ENCODE results near the gene LBR. TPM values are rescaled to one million over a fixed set of nuclear protein-coding genes. Genes with fewer than 3 reads are reported as not detected.

LBR gene
- polyA plus RNA-seq, 1 experiment = 16.7 TPM

DNA sequence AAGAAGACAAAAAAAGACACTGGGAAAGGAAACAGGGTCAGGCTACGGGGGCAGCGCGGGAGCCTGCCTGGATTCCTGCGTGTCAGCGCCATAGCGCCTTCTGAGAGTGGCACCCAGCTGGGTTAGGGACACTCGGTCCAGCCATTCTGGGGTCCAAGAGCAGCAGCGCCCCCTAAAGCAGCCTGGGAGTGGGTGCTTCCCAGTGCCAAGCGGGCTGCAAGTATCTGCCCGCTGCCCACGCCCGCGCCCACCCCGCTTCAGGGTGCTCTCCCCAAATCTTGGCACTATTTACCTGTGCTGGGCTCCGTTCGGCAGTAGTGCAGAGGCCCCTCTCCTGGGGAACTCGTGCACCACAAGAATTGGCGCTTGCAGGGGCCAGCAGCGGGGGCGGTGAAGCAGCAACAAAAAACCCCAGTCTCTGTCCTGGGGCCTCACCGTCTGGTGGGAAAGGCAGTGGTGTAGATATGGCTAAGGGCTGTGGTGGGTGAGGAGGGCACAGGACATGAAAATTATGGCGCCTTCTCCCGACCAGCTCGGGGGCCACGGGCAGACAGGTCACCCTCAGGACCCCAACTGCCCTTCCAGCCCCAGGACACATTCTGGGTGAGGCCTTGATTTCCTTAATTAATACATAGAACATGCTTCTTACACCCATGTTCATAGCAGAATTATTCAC is 24.1 kb upstream of the LBR start:
- no peak for DNase-seq (ENCODE audit: low read depth)
- ChIA-PET CTCF (no interaction called here), POLR2A (no interaction called here)
- TF ChIP-seq, protein P1, sequence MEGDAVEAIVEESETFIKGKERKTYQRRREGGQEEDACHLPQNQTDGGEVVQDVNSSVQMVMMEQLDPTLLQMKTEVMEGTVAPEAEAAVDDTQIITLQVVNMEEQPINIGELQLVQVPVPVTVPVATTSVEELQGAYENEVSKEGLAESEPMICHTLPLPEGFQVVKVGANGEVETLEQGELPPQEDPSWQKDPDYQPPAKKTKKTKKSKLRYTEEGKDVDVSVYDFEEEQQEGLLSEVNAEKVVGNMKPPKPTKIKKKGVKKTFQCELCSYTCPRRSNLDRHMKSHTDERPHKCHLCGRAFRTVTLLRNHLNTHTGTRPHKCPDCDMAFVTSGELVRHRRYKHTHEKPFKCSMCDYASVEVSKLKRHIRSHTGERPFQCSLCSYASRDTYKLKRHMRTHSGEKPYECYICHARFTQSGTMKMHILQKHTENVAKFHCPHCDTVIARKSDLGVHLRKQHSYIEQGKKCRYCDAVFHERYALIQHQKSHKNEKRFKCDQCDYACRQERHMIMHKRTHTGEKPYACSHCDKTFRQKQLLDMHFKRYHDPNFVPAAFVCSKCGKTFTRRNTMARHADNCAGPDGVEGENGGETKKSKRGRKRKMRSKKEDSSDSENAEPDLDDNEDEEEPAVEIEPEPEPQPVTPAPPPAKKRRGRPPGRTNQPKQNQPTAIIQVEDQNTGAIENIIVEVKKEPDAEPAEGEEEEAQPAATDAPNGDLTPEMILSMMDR (IDR thresholded peaks at IDR 0.05; ENCODE audit: insufficient read depth, low read depth, low read length) = no peak
- Histone ChIP-seq H3K4me3 (ENCODE audit: low read depth, low read length) (no peak overlapping the region), H3K36me3 (ENCODE audit: control insufficient read depth, insufficient read depth, low read length) (no peaks in the 10 kb centered on the region), H3K27me3 (ENCODE audit: control insufficient read depth, insufficient read depth, low read length) (peaks cover 2% of the 10 kb centered on the region; the same call in 1 of the 2 replicates)

- POLR2A ChIA-PET = no interaction called here
- peaks cover 2% of the 10 kb centered on the region for H3K27me3 ChIP-seq (ENCODE audit: control insufficient read depth, insufficient read depth, low read length)
- no peak for DNase-seq (ENCODE audit: low read depth)
- H3K4me3 ChIP-seq (ENCODE audit: low read depth, low read length) = no peak overlapping the region
- CTCF ChIA-PET = no interaction called here
- H3K36me3 ChIP-seq (ENCODE audit: control insufficient read depth, insufficient read depth, low read length) = no peaks in the 10 kb centered on the region
- TF ChIP-seq, protein P1 (IDR thresholded peaks at IDR 0.05; ENCODE audit: insufficient read depth, low read depth, low read length) = no peak
These were observed 23.5 kb upstream of the LBR start for GRCh38 chr1:225451340-225451739.

DNA sequence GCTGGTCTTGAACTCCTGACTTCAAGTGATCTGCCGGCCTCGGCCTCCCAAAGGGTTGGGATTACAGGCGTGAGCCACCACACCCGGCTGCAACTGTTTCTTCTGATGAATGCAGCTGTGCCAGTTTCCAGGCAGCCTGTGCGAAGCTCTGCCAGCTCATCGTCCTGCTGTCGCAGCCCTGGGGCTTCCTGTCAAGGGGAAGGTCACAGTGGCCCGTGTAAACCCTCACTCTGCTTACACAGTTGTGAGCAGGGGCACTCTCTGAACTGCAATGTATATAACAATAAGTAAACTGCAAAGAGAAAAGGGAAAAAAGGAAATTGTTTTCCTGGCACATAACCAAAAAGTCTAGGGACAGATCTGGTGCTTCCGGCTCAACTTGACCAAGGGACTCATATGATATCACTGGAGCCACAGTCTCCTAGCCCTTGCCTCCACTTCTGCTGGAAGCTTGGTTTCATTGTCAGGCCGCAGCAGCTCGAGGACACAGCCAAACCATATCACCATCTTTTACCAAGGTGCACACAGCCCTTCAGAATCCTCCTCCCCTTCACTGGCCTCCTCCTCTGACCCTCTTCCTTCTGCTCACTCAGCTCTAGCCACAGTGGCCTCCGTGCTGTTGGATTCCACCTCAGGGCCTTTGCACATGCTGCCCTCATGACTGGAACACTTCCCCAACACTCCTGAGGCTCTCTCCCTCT is 22.8 kb upstream of the LBR start:
- no peak for DNase-seq (ENCODE audit: low read depth)
- no peak overlapping the region for H3K4me3 ChIP-seq (ENCODE audit: low read depth, low read length)
- peaks cover 5% of the 10 kb centered on the region for H3K27me3 ChIP-seq (ENCODE audit: control insufficient read depth, insufficient read depth, low read length)
- ChIA-PET CTCF (interaction anchor here (1.2 kb wide), 1 partner anchor 10 kb away, joined by 3 read pairs; no protein-coding TSS in a partner anchor), POLR2A (no interaction called here)
- no peaks in the 10 kb centered on the region for H3K36me3 ChIP-seq (ENCODE audit: control insufficient read depth, insufficient read depth, low read length)
- TF ChIP-seq, protein P1 (IDR thresholded peaks at IDR 0.05; ENCODE audit: insufficient read depth, low read depth, low read length) = no peak

GRCh38 chr1:225449774-225450173 is 21.9 kb upstream of the LBR start:
- Histone ChIP-seq H3K36me3 (ENCODE audit: control insufficient read depth, insufficient read depth, low read length) (no peaks in the 10 kb centered on the region), H3K4me3 (ENCODE audit: low read depth, low read length) (no peak overlapping the region), H3K27me3 (ENCODE audit: control insufficient read depth, insufficient read depth, low read length) (peaks cover 5% of the 10 kb centered on the region)
- DNase-seq (ENCODE audit: low read depth) = no peak
- TF ChIP-seq, protein P1 (IDR thresholded peaks at IDR 0.05; ENCODE audit: insufficient read depth, low read depth, low read length) = no peak
- ChIA-PET CTCF (interaction anchor here (0.9 to 1.9 kb wide), 3 partner anchors 9 to 538 kb away, joined by 3 to 7 read pairs (median 4); no protein-coding TSS in a partner anchor), POLR2A (no interaction called here)

DNA sequence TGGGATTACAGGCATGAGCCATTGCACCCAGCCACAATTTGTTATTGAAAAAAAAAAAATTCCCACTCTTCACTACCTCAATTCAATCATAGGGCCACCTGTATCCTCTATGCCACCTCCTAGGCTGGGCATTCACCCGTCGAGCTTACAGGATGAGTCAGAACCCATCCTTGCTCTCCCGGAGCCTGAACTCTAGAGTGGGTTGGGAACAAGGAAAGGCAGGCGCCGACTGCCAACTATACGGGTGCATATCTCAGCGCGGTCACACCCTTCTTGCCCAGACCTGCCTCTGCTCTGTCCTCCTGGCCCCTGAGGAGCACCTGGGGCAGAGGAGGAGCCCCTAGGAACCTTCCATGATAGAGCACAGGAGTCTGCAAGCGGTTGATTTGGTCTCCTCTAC is 21.4 kb upstream of the LBR start:
- TF ChIP-seq, protein P1 (IDR thresholded peaks at IDR 0.05; ENCODE audit: insufficient read depth, low read depth, low read length) = no peak
- DNase-seq (ENCODE audit: low read depth) = no peak
- ChIA-PET CTCF (interaction anchor here (0.9 to 1.9 kb wide), 3 partner anchors 8 to 538 kb away, joined by 3 to 7 read pairs (median 4); no protein-coding TSS in a partner anchor), POLR2A (no interaction called here)
- Histone ChIP-seq H3K27me3 (ENCODE audit: control insufficient read depth, insufficient read depth, low read length) (peaks cover 5% of the 10 kb centered on the region), H3K36me3 (ENCODE audit: control insufficient read depth, insufficient read depth, low read length) (no peaks in the 10 kb centered on the region), H3K4me3 (ENCODE audit: low read depth, low read length) (no peak overlapping the region)
